Astrocyte of the cerebellum (primary cell): ENCODE measurements around the gene SPAM1.

Experiments used
- DNase-seq: peaks from one replicate; pipeline ENCODE4 v3.0.0-alpha.2; 2011; ENCODE audit warnings: low read depth
- H3K4me3 ChIP-seq: 2 replicates; pipeline ENCODE4 v1.5.1; 2011; ENCODE audit warnings: mild to moderate bottlenecking, low read depth, low read length, moderate library complexity
- CTCF ChIP-seq: IDR thresholded peaks from 2 replicates; pipeline ENCODE4 v1.5.1; 2012; ENCODE audit warnings: low read length, low read depth, moderate library complexity, mild to moderate bottlenecking; ENCODE audit errors: missing control alignments
- in situ Hi-C: cut with HindIII; loops from 2 replicates; pipeline ENCODE4 v1.10.0; 2017; ENCODE audit warnings: low sequenced_read_pairs

The SPAM1 gene

GRCh38 chr7:123929655-123930054 lies 4.6 kb downstream of the SPAM1 start:
- in situ Hi-C loops = loop anchor here (5.0 kb wide), 1 partner anchor 37 kb away; no protein-coding TSS in a partner anchor
- no peak overlapping the region for H3K4me3 ChIP-seq
- no peak for TF ChIP-seq CTCF
- DNase-seq = no peak

GRCh38 chr7:123935436-123936381 lies 10.7 kb downstream of the SPAM1 start:
- H3K4me3 ChIP-seq = no peak overlapping the region
- in situ Hi-C loops = no loop called here
- no peak for TF ChIP-seq CTCF
- no peak for DNase-seq

- H3K4me3 ChIP-seq = no peak overlapping the region
- TF ChIP-seq CTCF = no peak
- no peak for DNase-seq
- in situ Hi-C loops = no loop called here
Measured at GRCh38 chr7:123936388-123936787, 11.3 kb downstream of the SPAM1 start.

GRCh38 chr7:123939784-123940183 lies 14.7 kb downstream of the SPAM1 start:
- H3K4me3 ChIP-seq = no peak overlapping the region
- in situ Hi-C loops = no loop called here
- no peak for TF ChIP-seq CTCF
- no peak for DNase-seq

- no peak for TF ChIP-seq CTCF
- no peak for DNase-seq
- H3K4me3 ChIP-seq = no peak overlapping the region
- in situ Hi-C loops = no loop called here
Measured at GRCh38 chr7:123941391-123942180, 16.5 kb downstream of the SPAM1 start.

- in situ Hi-C loops = no loop called here
- TF ChIP-seq CTCF = no peak
- DNase-seq = no peak
Measured at GRCh38 chr7:123944395-123944794, 19.4 kb downstream of the SPAM1 start.

More at GRCh38 chr7:123944395-123944794, 19.4 kb downstream of the SPAM1 start:
- no peak overlapping the region for H3K4me3 ChIP-seq
